HK-2 (cell line): ENCODE results near the gene ARHGEF28.

Experiments
- DNase-seq: peaks from one replicate; pipeline ENCODE4 v3.0.0-alpha.2; 2018; ENCODE audit not compliant: unreplicated experiment

ARHGEF28 gene

GRCh38 chr5:73853091-73853490 is 227.1 kb downstream of the ARHGEF28 start:
- DNase-seq, result no peak

- DNase-seq, result no peak
Measured at GRCh38 chr5:73856997-73857396, 231.0 kb downstream of the ARHGEF28 start.

- no peak for DNase-seq
Measured at GRCh38 chr5:73857446-73857845, 231.4 kb downstream of the ARHGEF28 start.

DNA sequence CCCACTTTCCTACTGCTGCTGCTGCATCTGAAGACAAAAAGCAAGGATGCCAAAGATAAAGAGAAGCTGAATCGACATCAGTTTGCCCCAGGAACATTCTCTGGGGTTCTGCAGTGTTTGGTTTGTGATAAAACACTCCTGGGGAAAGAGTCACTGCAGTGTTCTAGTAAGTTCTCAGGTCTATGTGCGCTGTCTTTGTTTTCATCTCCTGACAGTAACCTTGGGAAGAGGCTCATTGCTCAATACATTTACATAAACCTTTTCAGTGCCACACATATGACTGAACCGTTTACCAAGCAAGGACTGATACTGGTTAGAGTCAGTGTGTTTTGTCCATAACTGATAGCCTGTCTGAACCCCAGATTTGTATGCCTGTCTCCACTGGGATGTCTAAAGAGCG is 232.1 kb downstream of the ARHGEF28 start:
- no peak for DNase-seq

DNA sequence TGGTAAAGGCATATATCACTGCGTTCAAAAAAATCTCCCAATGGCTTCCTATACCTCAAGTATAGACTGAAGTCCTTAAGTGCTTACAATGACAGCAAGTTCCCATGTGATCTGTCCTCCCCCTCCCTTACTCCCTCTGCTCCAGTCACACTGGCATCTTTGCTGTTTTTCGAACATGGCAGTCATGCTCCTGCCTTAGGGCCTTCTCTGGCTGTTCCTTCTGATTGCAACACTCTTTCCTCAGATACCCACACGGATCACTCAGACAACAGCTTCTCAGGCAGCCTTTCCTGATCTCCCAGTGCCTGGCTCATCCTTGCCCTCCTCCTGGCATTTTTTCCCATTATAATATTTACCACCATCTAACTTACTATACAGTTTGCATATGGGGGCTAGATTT is 232.8 kb downstream of the ARHGEF28 start:
- no peak for DNase-seq

DNA sequence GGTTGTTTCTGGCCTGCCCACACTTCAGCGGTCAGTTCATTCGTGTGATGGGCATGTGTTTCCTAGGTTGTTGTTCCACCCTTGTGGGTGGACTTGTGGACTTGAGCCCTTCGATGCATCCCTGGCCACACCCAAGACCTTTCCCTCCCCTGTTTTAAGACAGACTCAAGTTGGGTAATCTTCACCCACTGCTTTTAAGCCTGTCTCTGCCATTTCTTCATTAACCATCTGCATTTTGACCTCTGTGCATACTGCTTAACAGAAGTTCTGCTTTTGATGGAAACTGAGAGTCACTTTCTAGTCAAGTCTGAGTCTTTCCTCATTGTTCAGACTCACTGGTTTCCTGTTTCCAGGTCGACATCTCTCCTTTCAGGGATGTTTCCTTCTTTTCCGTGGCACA is 233.7 kb downstream of the ARHGEF28 start:
- DNase-seq, result no peak

DNA sequence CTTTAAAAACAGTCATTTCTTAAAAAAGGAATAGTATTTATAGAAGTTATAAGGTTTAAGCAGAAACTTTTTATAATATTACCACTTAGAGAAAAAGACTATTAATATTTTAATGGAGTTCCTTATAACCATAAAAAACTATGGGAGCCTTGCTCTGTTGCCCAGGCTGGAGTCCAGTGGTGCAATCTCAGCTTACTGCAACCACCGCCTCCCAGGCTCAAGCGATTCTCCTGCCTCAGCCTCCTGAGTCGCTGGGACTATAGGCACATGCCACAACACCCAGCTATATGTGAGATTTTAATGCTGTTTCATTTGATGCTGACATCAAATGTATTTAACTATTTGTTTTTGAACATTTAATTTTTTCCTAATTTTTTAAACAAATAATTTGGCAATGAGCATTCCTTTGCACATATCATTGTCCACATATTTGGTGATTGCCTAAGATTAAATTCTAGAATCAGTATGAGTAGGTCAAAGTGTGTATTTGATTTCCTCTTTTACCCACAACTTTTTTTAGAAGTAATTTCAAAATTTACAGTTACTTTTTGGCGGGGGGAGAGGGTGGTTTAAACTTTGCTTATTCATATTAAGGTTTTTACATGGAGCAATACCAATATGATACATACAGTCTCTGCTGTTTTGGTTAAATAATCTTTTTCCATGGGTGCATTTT is 235.5 kb downstream of the ARHGEF28 start:
- no peak for DNase-seq

GRCh38 chr5:73862796-73863195 is 236.8 kb downstream of the ARHGEF28 start:
- DNase-seq, result no peak

DNA sequence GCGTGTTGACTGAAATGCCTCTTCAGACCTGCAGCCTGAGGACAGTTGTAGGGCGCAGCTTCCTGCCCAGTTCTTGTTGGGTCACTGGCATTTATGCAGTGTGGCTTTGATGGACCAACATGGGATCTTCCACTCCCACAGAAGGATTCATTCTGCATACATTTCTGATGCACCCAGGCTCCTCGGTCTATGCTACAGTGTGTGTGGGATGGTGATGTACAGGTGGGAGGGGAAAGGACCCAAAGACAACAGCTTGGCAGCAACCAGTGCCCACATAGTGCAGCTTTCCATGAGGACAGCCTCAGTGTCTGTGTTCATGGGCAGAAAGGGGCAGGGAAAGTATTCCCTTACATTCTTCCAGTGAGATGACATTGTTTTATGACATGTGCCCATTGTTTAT is 237.9 kb downstream of the ARHGEF28 start:
- DNase-seq, result no peak

DNA sequence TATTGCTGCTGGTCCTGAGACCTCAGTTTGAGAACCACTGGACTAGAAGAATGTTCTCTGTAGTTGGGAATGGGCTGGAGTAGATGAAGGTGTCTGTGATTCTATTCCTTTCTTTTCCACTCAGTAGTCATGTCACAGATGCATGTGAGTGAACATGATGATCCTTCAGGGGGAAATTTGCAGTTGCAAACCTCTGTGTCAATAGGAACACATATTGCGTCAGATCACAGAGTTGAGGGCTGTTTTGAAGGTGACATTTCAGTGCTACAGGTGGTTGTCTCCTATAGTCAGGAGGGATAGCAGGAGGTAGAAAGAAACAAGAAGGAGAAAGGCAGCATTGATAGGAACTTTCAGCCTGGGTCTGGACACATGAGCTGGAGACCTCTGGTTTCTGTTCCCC is 239.3 kb downstream of the ARHGEF28 start:
- DNase-seq, result no peak

- no peak for DNase-seq
Measured at GRCh38 chr5:73867345-73868335, 241.6 kb downstream of the ARHGEF28 start.

GRCh38 chr5:73883646-73884045 is 257.6 kb downstream of the ARHGEF28 start:
- no peak for DNase-seq

DNA sequence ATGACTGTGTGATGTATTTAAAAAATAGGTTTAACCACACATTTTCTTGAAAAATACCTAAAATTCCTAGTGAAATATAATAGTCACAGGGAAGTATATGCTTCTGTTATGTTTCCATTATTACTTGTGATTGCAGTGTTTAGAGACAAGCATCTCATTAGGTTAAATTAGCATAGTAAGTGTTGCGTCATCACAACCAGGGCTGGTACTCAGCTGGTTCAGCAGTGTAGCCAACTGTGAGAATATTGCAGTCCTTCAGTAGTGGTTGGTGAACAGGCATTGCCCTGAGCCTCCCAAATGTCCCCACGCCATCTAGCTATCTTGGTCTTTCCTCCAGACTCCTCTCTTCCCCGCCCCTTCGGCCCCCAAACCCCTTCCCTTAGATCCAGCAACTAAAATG is 261.7 kb downstream of the ARHGEF28 start:
- no peak for DNase-seq

DNA sequence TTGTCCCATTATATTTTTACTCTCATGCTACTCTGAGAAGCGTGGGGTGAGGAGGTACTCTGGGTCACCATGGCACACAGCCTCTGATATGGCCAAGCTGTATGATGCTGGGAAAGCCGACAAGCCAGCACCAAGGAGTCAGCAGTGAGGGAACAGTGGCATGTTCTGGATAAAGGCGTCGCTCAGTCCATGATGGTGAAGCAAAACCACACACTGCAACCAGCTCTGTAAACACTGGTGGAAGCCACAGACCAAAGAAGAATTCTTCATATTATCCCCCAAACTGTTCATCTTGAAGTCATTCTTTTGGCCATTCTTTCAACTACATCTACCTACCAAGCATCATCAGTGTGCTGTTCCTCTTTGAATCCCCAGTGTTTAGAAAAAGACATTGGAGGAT is 264.6 kb downstream of the ARHGEF28 start:
- DNase-seq, result no peak

DNA sequence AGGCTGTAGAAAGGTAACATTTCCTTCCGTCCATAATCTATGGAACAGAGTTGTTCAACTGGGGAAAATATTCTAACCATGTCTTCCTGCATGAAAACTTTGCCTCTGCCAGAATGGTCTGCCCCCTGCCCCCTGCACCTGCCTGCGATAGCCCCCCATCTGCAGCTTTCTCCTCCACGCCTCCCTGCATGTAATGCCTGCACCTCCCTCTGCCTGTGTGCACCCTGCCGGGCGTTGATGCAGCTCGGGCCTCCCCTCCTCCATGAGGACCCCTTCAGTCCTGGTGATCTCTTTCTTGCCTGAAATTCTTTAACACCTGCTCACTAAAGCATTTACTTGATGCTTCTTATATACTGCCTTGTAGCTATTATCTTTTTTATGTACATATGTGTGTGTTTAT is 266.2 kb downstream of the ARHGEF28 start:
- no peak for DNase-seq

DNA sequence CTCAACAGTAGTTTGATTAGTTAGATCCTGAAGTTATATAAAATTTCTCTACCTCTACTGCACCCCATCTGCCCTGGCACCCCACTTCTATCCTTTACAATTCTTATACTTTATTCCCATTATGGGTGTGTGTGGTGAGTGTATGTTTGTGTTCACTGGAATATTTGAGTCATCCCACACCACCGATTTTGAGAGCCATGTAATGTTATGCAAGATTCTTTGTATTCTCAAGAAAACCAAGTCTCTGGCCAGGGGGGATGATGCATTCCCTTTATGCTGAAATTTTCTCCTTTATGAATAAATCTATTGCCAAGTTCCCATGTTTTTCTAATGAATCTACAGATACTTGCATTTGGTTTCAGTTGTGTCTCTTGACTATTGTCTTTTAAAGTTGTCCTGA is 266.8 kb downstream of the ARHGEF28 start:
- no peak for DNase-seq

- no peak for DNase-seq
Measured at GRCh38 chr5:73893813-73894212, 267.8 kb downstream of the ARHGEF28 start.

- DNase-seq, result no peak
Measured at GRCh38 chr5:73894860-73895259, 268.9 kb downstream of the ARHGEF28 start.

- DNase-seq, result no peak
Measured at GRCh38 chr5:73895471-73895870, 269.5 kb downstream of the ARHGEF28 start.

- DNase-seq, result no peak
Measured at GRCh38 chr5:73896097-73896496, 270.1 kb downstream of the ARHGEF28 start.

DNA sequence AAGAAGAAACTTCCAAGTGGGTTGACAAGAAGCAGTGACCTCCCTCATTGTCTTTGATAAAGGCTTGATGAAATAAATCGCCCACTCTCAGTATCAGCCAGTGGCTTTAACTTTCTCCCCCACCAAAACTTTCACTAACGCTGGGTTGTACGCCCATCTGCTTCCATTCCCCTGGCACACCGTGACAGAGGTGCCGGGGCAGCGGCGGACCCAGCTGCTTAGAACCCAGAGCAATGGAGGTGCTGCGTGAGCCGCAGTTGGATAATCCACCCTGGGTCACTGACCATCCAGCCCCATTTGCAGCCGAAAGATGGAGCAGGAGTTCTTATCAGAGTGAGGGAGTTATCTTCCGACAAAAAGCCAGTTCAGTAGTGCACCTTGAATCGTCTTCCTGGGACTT is 270.7 kb downstream of the ARHGEF28 start:
- DNase-seq, result no peak

DNA sequence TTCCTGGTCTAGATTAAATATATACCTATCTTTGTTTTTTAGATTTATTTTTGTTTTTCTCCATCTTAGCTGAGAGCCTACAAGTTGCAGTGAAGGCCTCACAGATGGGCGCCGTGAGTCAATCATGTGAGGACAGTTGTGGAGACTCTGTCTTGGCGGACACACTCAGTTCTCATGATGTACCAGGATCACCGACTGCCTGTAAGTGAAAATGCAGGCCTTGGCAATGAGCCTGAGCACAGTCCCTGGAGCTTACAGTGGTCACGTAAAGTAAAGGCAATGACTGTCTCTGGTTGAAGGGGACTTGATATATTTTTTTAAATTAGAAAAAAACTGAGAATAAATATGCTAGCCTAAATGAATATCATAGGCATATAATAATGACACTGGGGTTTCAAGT is 271.9 kb downstream of the ARHGEF28 start:
- no peak for DNase-seq

DNA sequence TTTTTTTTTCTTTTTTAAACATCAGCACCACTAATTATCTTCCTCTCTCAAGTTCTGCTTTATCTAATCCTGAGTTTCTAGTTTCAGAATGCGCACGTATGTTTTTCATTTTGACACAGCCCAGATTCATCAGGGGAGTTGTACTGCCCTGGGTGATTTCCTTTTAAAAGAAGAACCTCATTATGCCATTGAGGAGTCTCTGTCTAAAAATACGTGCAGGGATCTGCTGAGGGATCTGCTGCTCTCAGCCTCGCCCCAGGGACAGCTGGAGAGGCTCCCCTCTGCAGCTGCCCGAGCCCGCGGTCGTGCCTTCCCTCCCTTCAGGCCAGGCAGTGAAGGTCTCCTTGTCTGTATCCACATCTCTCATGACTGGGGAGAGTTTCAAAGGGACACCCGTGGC is 273.1 kb downstream of the ARHGEF28 start:
- no peak for DNase-seq
